Adrenal gland (tissue), 5 donors: ENCODE results near the gene PIAS1.

Source experiments
- CTCF ChIP-seq, 6 experiments: fragments of 450-650 bp in 4 of 6; fragments of 200-600 bp in 2 of 6; sonication (generic) in 1 of 6; IDR thresholded peaks; 1 replicate in 5 of 6; 2 replicates in 1 of 6; pipeline versions ENCODE4 v1.5.1 to v1.8.0; 2016 to 2021; ENCODE audit warnings: antibody characterized with exemption in 6 of 6, mild to moderate bottlenecking in 2 of 6, moderate library complexity in 1 of 6
- POLR2A ChIP-seq, 2 donors: fragments of 450-650 bp; IDR thresholded peaks; one replicate each; pipeline ENCODE4 v1.6.1; 2017; ENCODE audit warnings: antibody characterized with exemption in 2 of 2, mild to moderate bottlenecking in 2 of 2, moderate library complexity in 1 of 2
- donor health status: DM: no; HTN: no; CAD: no.

GRCh38 chr15:68015244-68015643, 38.9 kb upstream of the PIAS1 start:
- TF ChIP-seq CTCF (IDR thresholded peaks at IDR 0.05) (no peak), POLR2A (IDR thresholded peaks at IDR 0.05) (no peak)
